GM12878 (cell line): ENCODE results near the gene RTN3. TPM values are rescaled to one million over a fixed set of nuclear protein-coding genes. Genes with fewer than 3 reads are reported as not detected.

Source experiments
- ATAC-seq: fragments of 200-7000 bp; cut with Tn5 transposase; 3 replicates; pipeline ENCODE4 v1.9.1; 2020; ENCODE audit warnings: mild to moderate bottlenecking, moderate library complexity
- BruUV-seq: library from RNA; stranded (reverse); fragments of 400-500 nt; replicated peaks from 2 replicates; lab custom pipeline; 2021; lab: Mats Ljungman, UMichigan
- CTCF ChIA-PET: fragments of 300-600 bp; sonication (Branson Sonifier 250); formaldehyde crosslinking; extraction: SDS; loops from one replicate; lab custom pipeline; 2021; ENCODE audit warnings: inconsistent platforms; lab: Yijun Ruan, JAX
- POLR2A ChIA-PET: fragments of 350-600 bp; formaldehyde crosslinking; extraction: SDS; loops from one replicate; lab custom pipeline; 2021; ENCODE audit warnings: inconsistent platforms; lab: Charles Lee
- RAD21 ChIA-PET: fragments of 300-600 bp; sonication (Branson Sonifier 250); formaldehyde crosslinking; loops from one replicate; lab custom pipeline; 2023; ENCODE audit warnings: antibody characterized with exemption; ENCODE audit not compliant: unreplicated experiment; lab: Charles Lee
- SMC1A ChIA-PET: fragments of 300-600 bp; sonication (Branson Sonifier 250); formaldehyde crosslinking; loops from one replicate; lab custom pipeline; 2023; ENCODE audit not compliant: unreplicated experiment, uncharacterized antibody; lab: Charles Lee
- DNase-seq: peaks from one replicate; pipeline ENCODE4 v3.0.0-alpha.2; 2011; ENCODE audit warnings: low read depth, low spot score
- FAIRE-seq: peaks from 3 replicates; lab custom pipeline; 2011; peaks lifted over from hg19 to GRCh38; lab: Jason Lieb, UNC
- H2AFZ ChIP-seq: 2 replicates; pipeline ENCODE4 v1.6.0; 2011; ENCODE audit warnings: low read depth, low read length, control low read depth; ENCODE audit not compliant: control insufficient read depth
- H3K27ac ChIP-seq: 2 replicates; pipeline ENCODE4 v1.5.1; 2011; ENCODE audit warnings: control low read depth; ENCODE audit not compliant: control insufficient read depth, insufficient read depth
- H3K27me3 ChIP-seq, 2 experiments: replicated peaks in 1 of 2; 2 replicates each; pipeline versions ENCODE4 v1.6.0 to v1.6.1; 2011; ENCODE audit warnings: low read length in 1 of 2; ENCODE audit not compliant: control insufficient read depth in 2 of 2, insufficient read depth in 2 of 2
- H3K36me3 ChIP-seq, 2 experiments: 2 replicates each; pipeline ENCODE4 v1.5.1; 2011; ENCODE audit warnings: low read length in 1 of 2; ENCODE audit not compliant: control insufficient read depth in 2 of 2, insufficient read depth in 2 of 2
- H3K4me1 ChIP-seq: 2 replicates; pipeline ENCODE4 v1.6.1; 2011; ENCODE audit warnings: mild to moderate bottlenecking, low read length, moderate library complexity, mixed read lengths; ENCODE audit not compliant: control insufficient read depth, insufficient read depth
- H3K4me2 ChIP-seq: 2 replicates; pipeline ENCODE4 v1.6.0; 2011; ENCODE audit warnings: control low read depth; ENCODE audit not compliant: control insufficient read depth, insufficient read depth
- H3K4me3 ChIP-seq: fragments of 200-600 bp; sonication (generic); 2 replicates; pipeline ENCODE4 v1.5.1; 2016
- H3K79me2 ChIP-seq: 2 replicates; pipeline ENCODE4 v1.6.0; 2011; ENCODE audit warnings: low read length; ENCODE audit not compliant: control insufficient read depth, insufficient read depth
- H3K9ac ChIP-seq: 2 replicates; pipeline ENCODE4 v1.8.0; 2011; ENCODE audit warnings: low read length, control low read depth, mixed read lengths; ENCODE audit not compliant: control insufficient read depth, insufficient read depth
- H3K9me3 ChIP-seq: replicated peaks from 3 replicates; pipeline ENCODE4 v1.5.1; 2011; ENCODE audit warnings: mild to moderate bottlenecking, low read length; ENCODE audit not compliant: control insufficient read depth, insufficient read depth
- H4K20me1 ChIP-seq: 2 replicates; pipeline ENCODE4 v1.6.0; 2011; ENCODE audit not compliant: control insufficient read depth, insufficient read depth
- PAX5 ChIP-seq: IDR thresholded peaks from 2 replicates; pipeline ENCODE4 v1.6.1; 2011; ENCODE audit warnings: low read depth, low read length, borderline replicate concordance
- POU2F2 ChIP-seq: IDR thresholded peaks from 3 replicates; pipeline ENCODE4 v1.6.1; 2011; ENCODE audit warnings: low read depth, mild to moderate bottlenecking, low read length, borderline replicate concordance
- STAT1 ChIP-seq: fragments of 450-650 bp; conservative IDR thresholded peaks from 2 replicates; pipeline ENCODE4 v1.6.1; 2014; ENCODE audit warnings: antibody characterized with exemption, mild to moderate bottlenecking
- YBX1 ChIP-seq: fragments of 450-650 bp; IDR thresholded peaks from 2 replicates; pipeline ENCODE4 v1.6.1; 2016; ENCODE audit warnings: antibody characterized with exemption
- WGBS: methylation state at CpG from one replicate; pipeline ENCODE4 v1.1.6; 2016; ENCODE audit warnings: low lambda C conversion rate; ENCODE audit not compliant: insufficient replicate concordance, insufficient coverage; ENCODE audit errors: missing lambda C conversion rate; 5-methylcytosine and 5-hydroxymethylcytosine counted together
- in situ Hi-C: fragments of 300-500 bp; cut with MboI; formaldehyde crosslinking; loops from 9 replicates; pipeline ENCODE4 v1.14.3; 2018; ENCODE audit warnings: mixed read lengths
- intact Hi-C: fragments of 100-400 bp; cut with micrococcal nuclease; formaldehyde crosslinking; loops from one replicate; pipeline ENCODE4 v1.14.2; 2022; ENCODE audit not compliant: unreplicated experiment
- polyA plus RNA-seq, 11 experiments: library from polyadenylated mRNA; depleted of rRNA in 4 of 11; unstranded in 6 of 11; stranded (reverse) in 5 of 11; fragments of >200 nt; fragmentation: Nextera tagmentation in 4 of 11; fragmentation: Illumina TruSeq in 1 of 11; extraction: Ambion mirVana in 4 of 11; extraction: Trizol in 1 of 11; gene quantifications; 1 replicate in 1 of 11; 2 replicates in 10 of 11; pipeline versions ENCODE4 v1.2.1 to v1.2.3, GENCODE V29; 2011 to 2016; ENCODE audit warnings: inconsistent platforms in 2 of 11, missing spikeins in 2 of 11, low read depth in 1 of 11
- total RNA-seq, 4 experiments: library from RNA; depleted of rRNA in 3 of 4; stranded (reverse); fragments of >200 nt in 3 of 4; fragmentation: Illumina TruSeq in 1 of 4; extraction: Trizol in 1 of 4; gene quantifications; 2 replicates each; pipeline versions ENCODE4 v1.2.1 to v1.2.3, GENCODE V29; 2013 to 2021
- TF ChIP-seq, protein P1 (sequence below): fragments of 150-350 bp; IDR thresholded peaks from 2 replicates; pipeline ENCODE4 v1.6.1; 2016; ENCODE audit warnings: low read depth, low read length
- TF ChIP-seq, protein P2 (sequence below): IDR thresholded peaks from 2 replicates; pipeline ENCODE4 v1.6.1; 2011; ENCODE audit warnings: low read depth, mild to moderate bottlenecking, low read length, moderate library complexity, borderline replicate concordance; ENCODE audit errors: extremely low read depth
- TF ChIP-seq, protein P3 (sequence below): fragments of 150-350 bp; IDR thresholded peaks from 2 replicates; pipeline ENCODE4 v1.6.1; 2014; ENCODE audit warnings: mild to moderate bottlenecking, low read depth, low read length

RTN3 gene
- total and polyA plus RNA-seq, 10 of the 15 experiments (the other 5 are each of a cell fraction or from before 2014, with no cell fraction given) = 22.9 to 64.2 (median 47.0) TPM

DNA sequence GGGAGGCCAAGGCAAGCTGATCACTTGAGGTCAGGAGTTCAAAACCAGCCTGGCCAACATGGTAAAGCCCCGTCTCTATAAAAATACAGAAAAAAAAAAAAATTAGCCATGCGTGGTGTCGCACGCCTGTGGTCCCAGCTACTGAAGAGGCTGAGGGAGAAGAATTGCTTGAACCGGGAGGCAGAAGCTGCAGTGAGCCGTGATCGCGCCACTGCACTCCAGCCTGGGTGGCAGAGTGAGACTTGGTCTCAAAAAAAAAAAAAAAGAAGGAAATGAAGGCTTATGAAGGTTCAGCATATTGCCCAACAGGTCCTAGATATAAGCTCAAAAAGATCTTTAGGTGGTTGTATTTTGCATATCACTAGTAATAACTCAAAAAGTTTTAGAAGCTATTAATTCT, 20.3 kb upstream of the RTN3 start (continued):
- TF ChIP-seq, protein P1, sequence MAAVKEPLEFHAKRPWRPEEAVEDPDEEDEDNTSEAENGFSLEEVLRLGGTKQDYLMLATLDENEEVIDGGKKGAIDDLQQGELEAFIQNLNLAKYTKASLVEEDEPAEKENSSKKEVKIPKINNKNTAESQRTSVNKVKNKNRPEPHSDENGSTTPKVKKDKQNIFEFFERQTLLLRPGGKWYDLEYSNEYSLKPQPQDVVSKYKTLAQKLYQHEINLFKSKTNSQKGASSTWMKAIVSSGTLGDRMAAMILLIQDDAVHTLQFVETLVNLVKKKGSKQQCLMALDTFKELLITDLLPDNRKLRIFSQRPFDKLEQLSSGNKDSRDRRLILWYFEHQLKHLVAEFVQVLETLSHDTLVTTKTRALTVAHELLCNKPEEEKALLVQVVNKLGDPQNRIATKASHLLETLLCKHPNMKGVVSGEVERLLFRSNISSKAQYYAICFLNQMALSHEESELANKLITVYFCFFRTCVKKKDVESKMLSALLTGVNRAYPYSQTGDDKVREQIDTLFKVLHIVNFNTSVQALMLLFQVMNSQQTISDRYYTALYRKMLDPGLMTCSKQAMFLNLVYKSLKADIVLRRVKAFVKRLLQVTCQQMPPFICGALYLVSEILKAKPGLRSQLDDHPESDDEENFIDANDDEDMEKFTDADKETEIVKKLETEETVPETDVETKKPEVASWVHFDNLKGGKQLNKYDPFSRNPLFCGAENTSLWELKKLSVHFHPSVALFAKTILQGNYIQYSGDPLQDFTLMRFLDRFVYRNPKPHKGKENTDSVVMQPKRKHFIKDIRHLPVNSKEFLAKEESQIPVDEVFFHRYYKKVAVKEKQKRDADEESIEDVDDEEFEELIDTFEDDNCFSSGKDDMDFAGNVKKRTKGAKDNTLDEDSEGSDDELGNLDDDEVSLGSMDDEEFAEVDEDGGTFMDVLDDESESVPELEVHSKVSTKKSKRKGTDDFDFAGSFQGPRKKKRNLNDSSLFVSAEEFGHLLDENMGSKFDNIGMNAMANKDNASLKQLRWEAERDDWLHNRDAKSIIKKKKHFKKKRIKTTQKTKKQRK = no peak
- TF ChIP-seq STAT1 (no peak), YBX1 (no peak), POU2F2 (no peak), PAX5 (no peak)
- TF ChIP-seq, protein P2, sequence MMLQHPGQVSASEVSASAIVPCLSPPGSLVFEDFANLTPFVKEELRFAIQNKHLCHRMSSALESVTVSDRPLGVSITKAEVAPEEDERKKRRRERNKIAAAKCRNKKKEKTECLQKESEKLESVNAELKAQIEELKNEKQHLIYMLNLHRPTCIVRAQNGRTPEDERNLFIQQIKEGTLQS = no peak

DNA sequence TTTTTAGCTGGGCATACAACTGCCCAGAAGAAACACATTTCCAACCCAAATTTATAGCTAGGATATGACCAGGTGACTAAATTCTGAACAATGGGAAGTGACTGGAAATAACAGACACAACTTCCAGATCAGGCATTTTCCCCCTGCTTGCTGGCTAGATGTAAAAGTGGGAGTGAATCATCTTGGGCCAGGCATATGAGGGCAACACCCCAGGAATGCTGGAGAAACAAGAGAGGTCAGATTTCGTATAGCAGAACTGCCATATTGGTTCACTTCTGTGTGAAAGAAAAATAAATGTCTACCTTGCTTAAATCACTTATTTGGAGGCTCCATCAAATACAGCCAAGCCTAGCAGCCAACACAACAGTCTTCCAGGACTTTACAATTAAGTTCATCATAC, 17.5 kb upstream of the RTN3 start:
- 0% methylated on average over 1 of the region's 1 CpG for WGBS
- intact Hi-C loops (no loop called here), in situ Hi-C loops (no loop called here)
- FAIRE-seq = no peak
- ATAC-seq = no peak
- H3K79me2 ChIP-seq = peaks cover 69% of the 10 kb centered on the region
- TF ChIP-seq, protein P3, sequence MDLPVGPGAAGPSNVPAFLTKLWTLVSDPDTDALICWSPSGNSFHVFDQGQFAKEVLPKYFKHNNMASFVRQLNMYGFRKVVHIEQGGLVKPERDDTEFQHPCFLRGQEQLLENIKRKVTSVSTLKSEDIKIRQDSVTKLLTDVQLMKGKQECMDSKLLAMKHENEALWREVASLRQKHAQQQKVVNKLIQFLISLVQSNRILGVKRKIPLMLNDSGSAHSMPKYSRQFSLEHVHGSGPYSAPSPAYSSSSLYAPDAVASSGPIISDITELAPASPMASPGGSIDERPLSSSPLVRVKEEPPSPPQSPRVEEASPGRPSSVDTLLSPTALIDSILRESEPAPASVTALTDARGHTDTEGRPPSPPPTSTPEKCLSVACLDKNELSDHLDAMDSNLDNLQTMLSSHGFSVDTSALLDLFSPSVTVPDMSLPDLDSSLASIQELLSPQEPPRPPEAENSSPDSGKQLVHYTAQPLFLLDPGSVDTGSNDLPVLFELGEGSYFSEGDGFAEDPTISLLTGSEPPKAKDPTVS = no peak
- no peaks in the 10 kb centered on the region for H3K27me3 ChIP-seq
- no peak for DNase-seq
- SMC1A ChIA-PET = interaction anchor here (0.9 to 1.4 kb wide), 2 partner anchors 10 to 20 kb away, joined by 3 to 4 read pairs; no protein-coding TSS in a partner anchor
- no peak overlapping the region for H3K4me3 ChIP-seq
- H2AFZ ChIP-seq = no peak overlapping the region
- CTCF ChIA-PET = interaction anchor here (1.6 kb wide), 1 partner anchor 75 kb away, joined by 6 read pairs; no protein-coding TSS in a partner anchor
- no peak overlapping the region for H3K9ac ChIP-seq
- RAD21 ChIA-PET = no interaction called here
- POLR2A ChIA-PET = interaction anchor here (0.6 to 2.6 kb wide), 2 partner anchors 18 to 49 kb away, joined by 4 to 9 read pairs; no protein-coding TSS in a partner anchor
- H3K27ac ChIP-seq = no peak overlapping the region
- H3K9me3 ChIP-seq = no peaks in the 10 kb centered on the region
- H3K4me2 ChIP-seq = no peak overlapping the region
- H3K36me3 ChIP-seq = no peaks in the 10 kb centered on the region
- H4K20me1 ChIP-seq = no peaks in the 10 kb centered on the region
- BruUV-seq = no TSS peak
- H3K4me1 ChIP-seq = peaks cover 10% of the 10 kb centered on the region
